CD14-positive monocyte (primary cell): ENCODE measurements around the gene UCP2. TPM values are rescaled to one million over a fixed set of nuclear protein-coding genes. Genes with fewer than 3 reads are reported as not detected.

Experiments used
- DNase-seq, 3 donors: peaks; one replicate each; pipeline ENCODE4 v3.0.0-alpha.2; 2011 to 2022
- H2AFZ ChIP-seq: 2 replicates; pipeline ENCODE4 v1.6.0; 2012; ENCODE audit warnings: mild to moderate bottlenecking, low read depth, low read length, inconsistent platforms; ENCODE audit not compliant: insufficient read depth, poor library complexity, severe bottlenecking
- H3K27ac ChIP-seq, 2 donors: 1 replicate in 1 of 2; 2 replicates in 1 of 2; pipeline ENCODE4 v1.5.1; 2012 to 2013; ENCODE audit warnings: low read length in 2 of 2, control low read depth in 1 of 2, inconsistent platforms in 1 of 2, low read depth in 1 of 2, mild to moderate bottlenecking in 1 of 2
- H3K27me3 ChIP-seq, 2 donors: one replicate each; pipeline versions ENCODE4 v1.6.0 to v1.6.1; 2011 to 2013; ENCODE audit warnings: low read length in 2 of 2; ENCODE audit not compliant: control insufficient read depth in 2 of 2, insufficient read depth in 2 of 2
- H3K36me3 ChIP-seq, 2 donors: replicated peaks in 1 of 2; 1 replicate in 1 of 2; 2 replicates in 1 of 2; pipeline versions ENCODE4 v1.5.1 to v1.6.1; 2012 to 2013; ENCODE audit warnings: low read length in 2 of 2, control low read depth in 1 of 2, inconsistent platforms in 1 of 2, mild to moderate bottlenecking in 1 of 2; ENCODE audit not compliant: insufficient read depth in 2 of 2, control insufficient read depth in 1 of 2
- H3K4me1 ChIP-seq, 2 donors: 1 replicate in 1 of 2; 2 replicates in 1 of 2; pipeline versions ENCODE4 v1.5.1 to v1.6.1; 2012 to 2013; ENCODE audit warnings: low read length in 2 of 2, control low read depth in 1 of 2, inconsistent platforms in 1 of 2, mild to moderate bottlenecking in 1 of 2, moderate library complexity in 1 of 2; ENCODE audit not compliant: insufficient read depth in 2 of 2, control insufficient read depth in 1 of 2
- H3K4me2 ChIP-seq: replicated peaks from 2 replicates; pipeline ENCODE3; 2012; ENCODE audit warnings: low read length, moderate library complexity, mild to moderate bottlenecking; ENCODE audit not compliant: poor library complexity, severe bottlenecking; ENCODE audit errors: extremely low read depth
- H3K4me3 ChIP-seq, 3 experiments: fragments of 200-600 bp in 1 of 3; sonication (generic) in 1 of 3; replicated peaks in 1 of 3; 1 replicate in 2 of 3; 2 replicates in 1 of 3; pipeline ENCODE4 v1.5.1; 2011 to 2013; ENCODE audit warnings: low read length in 3 of 3, mild to moderate bottlenecking in 3 of 3, control low read depth in 2 of 3, low read depth in 2 of 3, inconsistent platforms in 1 of 3, moderate library complexity in 1 of 3
- H3K79me2 ChIP-seq: 2 replicates; pipeline ENCODE4 v1.6.0; 2012; ENCODE audit warnings: mild to moderate bottlenecking, control low read depth, inconsistent platforms, low read length, moderate library complexity; ENCODE audit not compliant: insufficient read depth
- H3K9ac ChIP-seq: 2 replicates; pipeline ENCODE4 v1.6.0; 2017; ENCODE audit warnings: low read length, mild to moderate bottlenecking; ENCODE audit not compliant: insufficient read depth, poor library complexity, severe bottlenecking
- H3K9me3 ChIP-seq, 2 donors: replicated peaks in 1 of 2; 1 replicate in 1 of 2; 2 replicates in 1 of 2; pipeline versions ENCODE4 v1.5.1 to v1.6.1; 2012 to 2013; ENCODE audit warnings: low read length in 2 of 2, control low read depth in 1 of 2; ENCODE audit not compliant: control insufficient read depth in 1 of 2, insufficient read depth in 1 of 2
- H4K20me1 ChIP-seq: 2 replicates; pipeline ENCODE4 v1.6.0; 2012; ENCODE audit warnings: mild to moderate bottlenecking, low read length, control low read depth, moderate library complexity; ENCODE audit not compliant: insufficient read depth
- H3K27ac Mint-ChIP-seq, 7 donors: one replicate each; pipeline ENCODE4 v1.8.0; 2020; ENCODE audit warnings: mild to moderate bottlenecking in 7 of 7, mixed read lengths in 7 of 7, moderate library complexity in 6 of 7, inconsistent platforms in 2 of 7
- H3K27me3 Mint-ChIP-seq, 3 donors: one replicate each; pipeline ENCODE4 v1.8.0; 2021 to 2022; ENCODE audit warnings: low read depth in 3 of 3, mild to moderate bottlenecking in 3 of 3, mixed read lengths in 3 of 3, moderate library complexity in 3 of 3, inconsistent platforms in 1 of 3
- H3K36me3 Mint-ChIP-seq, 2 donors: one replicate each; pipeline ENCODE4 v1.8.0; 2020; ENCODE audit warnings: mixed read lengths in 2 of 2, inconsistent platforms in 1 of 2, mild to moderate bottlenecking in 1 of 2
- H3K4me1 Mint-ChIP-seq: one replicate; pipeline ENCODE4 v1.8.0; 2020; ENCODE audit warnings: mild to moderate bottlenecking, mixed read lengths
- H3K4me3 Mint-ChIP-seq, 2 donors: one replicate each; pipeline ENCODE4 v1.8.0; 2020; ENCODE audit warnings: mild to moderate bottlenecking in 2 of 2, mixed read lengths in 2 of 2, moderate library complexity in 1 of 2
- H3K9me3 Mint-ChIP-seq, 7 donors: one replicate each; pipeline ENCODE4 v1.8.0; 2020 to 2022; ENCODE audit warnings: mixed read lengths in 7 of 7, mild to moderate bottlenecking in 6 of 7, moderate library complexity in 6 of 7, inconsistent platforms in 2 of 7
- WGBS: methylation state at CpG from one replicate; pipeline ENCODE4 v1.1.5; 2013; ENCODE audit warnings: missing lambda C conversion rate; ENCODE audit not compliant: insufficient coverage; 5-methylcytosine and 5-hydroxymethylcytosine counted together
- intact Hi-C, 2 donors: fragments of 100-400 bp; cut with micrococcal nuclease; formaldehyde crosslinking; loops; one replicate each; pipeline versions ENCODE4 v1.15.0 to v1.15.1; 2023
- polyA plus RNA-seq, 3 donors: library from polyadenylated mRNA; depleted of rRNA in 1 of 3; unstranded in 2 of 3; stranded (reverse) in 1 of 3; fragments of 300-500 nt in 2 of 3; fragments of >200 nt in 1 of 3; fragmentation: Illumina TruSeq in 2 of 3; gene quantifications; 1 replicate in 2 of 3; 2 replicates in 1 of 3; pipeline ENCODE4 v1.2.3, GENCODE V29; 2012 to 2021
- TF ChIP-seq, protein P1 (sequence below): fragments of 200-600 bp; IDR thresholded peaks from one replicate; pipeline ENCODE4 v1.8.0; 2022; ENCODE audit warnings: antibody characterized with exemption, mild to moderate bottlenecking

The UCP2 gene
- polyA plus RNA-seq, 3 donors = 496 to 665 (median 649) TPM

DNA sequence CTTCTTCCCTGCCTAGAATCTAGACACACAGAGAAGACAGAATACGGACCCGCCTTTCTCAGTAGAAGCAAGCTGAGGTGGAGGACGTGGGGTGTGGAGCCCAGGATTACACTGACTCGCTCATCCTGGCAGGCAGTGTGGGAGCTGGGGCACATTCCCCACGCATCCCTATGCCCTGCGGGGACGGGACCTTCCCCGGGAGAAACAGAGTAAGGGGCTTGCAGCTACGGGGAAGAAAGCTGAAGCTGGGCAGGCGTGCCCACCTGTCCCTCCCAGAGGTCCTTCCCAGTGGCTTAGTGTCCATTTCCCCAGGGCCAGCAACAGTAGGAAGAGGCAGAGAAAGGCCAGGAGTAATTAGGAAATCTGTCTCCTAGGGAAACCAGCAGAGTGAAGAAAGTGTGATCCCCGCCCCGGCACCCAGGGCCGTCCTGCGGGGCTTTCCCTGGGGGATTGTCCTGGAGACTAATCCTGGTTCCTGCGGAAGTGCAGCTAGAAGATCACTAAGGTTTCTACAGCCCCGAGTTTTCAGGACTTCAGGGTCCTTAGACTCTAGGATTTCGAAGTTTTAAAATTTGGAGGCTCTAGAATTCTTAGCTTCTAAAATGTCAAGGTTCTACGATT is 24.0 kb downstream of the UCP2 start:
- no peak for DNase-seq
- Histone ChIP-seq H3K9me3 (no peaks in the 10 kb centered on the region), H3K27ac (no peak overlapping the region), H3K79me2 (no peaks in the 10 kb centered on the region), H3K4me2 (no peak overlapping the region), H3K4me1 (no peaks in the 10 kb centered on the region), H3K36me3 (no peaks in the 10 kb centered on the region), H2AFZ (no peak overlapping the region), H3K27me3 (peaks cover 0 to 11% of the 10 kb centered on the region in 2 donors), H4K20me1 (no peaks in the 10 kb centered on the region), H3K9ac (no peak overlapping the region), H3K4me3 (no peak overlapping the region)
- WGBS = 93% methylated on average over 16 of the region's 18 CpGs
- Mint-ChIP-seq H3K4me3 (no peak overlapping the region), H3K36me3 (no peaks in the 10 kb centered on the region), H3K4me1 (peaks cover 6% of the 10 kb centered on the region), H3K27me3 (peaks cover 17 to 28% (median 25%) of the 10 kb centered on the region in 3 donors), H3K27ac (peak overlapping the region in 1 of 7 donors; percentile 37), H3K9me3 (peaks cover 0 to 2% (median 0%) of the 10 kb centered on the region in 7 donors)
- TF ChIP-seq, protein P1, sequence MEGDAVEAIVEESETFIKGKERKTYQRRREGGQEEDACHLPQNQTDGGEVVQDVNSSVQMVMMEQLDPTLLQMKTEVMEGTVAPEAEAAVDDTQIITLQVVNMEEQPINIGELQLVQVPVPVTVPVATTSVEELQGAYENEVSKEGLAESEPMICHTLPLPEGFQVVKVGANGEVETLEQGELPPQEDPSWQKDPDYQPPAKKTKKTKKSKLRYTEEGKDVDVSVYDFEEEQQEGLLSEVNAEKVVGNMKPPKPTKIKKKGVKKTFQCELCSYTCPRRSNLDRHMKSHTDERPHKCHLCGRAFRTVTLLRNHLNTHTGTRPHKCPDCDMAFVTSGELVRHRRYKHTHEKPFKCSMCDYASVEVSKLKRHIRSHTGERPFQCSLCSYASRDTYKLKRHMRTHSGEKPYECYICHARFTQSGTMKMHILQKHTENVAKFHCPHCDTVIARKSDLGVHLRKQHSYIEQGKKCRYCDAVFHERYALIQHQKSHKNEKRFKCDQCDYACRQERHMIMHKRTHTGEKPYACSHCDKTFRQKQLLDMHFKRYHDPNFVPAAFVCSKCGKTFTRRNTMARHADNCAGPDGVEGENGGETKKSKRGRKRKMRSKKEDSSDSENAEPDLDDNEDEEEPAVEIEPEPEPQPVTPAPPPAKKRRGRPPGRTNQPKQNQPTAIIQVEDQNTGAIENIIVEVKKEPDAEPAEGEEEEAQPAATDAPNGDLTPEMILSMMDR = no peak
- intact Hi-C loops = no loop called here

DNA sequence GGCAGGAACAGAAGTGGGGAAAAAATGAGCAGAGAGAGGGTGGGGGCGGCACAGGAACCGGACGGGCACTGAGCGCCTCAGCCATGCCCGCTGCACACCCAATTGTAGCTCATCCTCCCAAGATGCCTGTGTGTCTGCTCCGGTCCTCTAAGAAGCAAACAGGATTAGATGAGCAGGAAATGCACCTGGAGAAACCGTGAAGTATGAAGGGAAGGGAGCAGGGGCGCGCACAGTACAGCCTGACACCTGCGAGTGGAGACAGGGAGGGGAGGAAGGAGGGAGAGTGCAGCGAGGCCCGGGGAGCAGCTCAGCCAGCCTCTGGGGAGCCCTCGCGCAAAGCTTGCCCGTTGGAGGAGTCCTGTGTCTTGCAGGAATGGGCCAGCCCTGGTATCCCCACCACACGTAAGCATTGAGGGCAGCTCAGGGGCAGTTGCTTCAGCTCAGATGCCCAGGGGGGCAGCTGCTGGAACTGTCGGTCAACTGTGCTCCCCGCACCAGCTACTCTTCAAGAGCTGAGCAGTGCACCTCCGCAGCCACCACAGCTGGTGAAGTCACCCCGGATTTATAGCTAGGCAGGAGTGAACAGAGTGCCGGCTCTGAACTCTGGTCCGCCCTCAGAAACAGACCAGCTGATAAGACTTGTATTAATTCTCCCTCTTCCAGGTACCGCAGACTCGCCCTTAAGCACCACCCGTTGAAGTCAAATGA is 24.8 kb downstream of the UCP2 start:
- no peak overlapping the region for H3K27ac Mint-ChIP-seq
- intact Hi-C loops = no loop called here

More for the DNA sequence above, 24.8 kb downstream of the UCP2 start:
- TF ChIP-seq, protein P1 = no peak
- H3K27ac ChIP-seq = no peak overlapping the region
- no peaks in the 10 kb centered on the region for H3K36me3 ChIP-seq
- Mint-ChIP-seq H3K27me3 (peaks cover 13 to 28% (median 25%) of the 10 kb centered on the region in 3 donors), H3K36me3 (no peaks in the 10 kb centered on the region), H3K4me1 (peaks cover 6% of the 10 kb centered on the region), H3K9me3 (peaks cover 0 to 2% (median 0%) of the 10 kb centered on the region in 7 donors), H3K4me3 (peak overlapping the region in 1 of 2 donors; percentile 56)
- H2AFZ ChIP-seq = no peak overlapping the region
- H3K9ac ChIP-seq = no peak overlapping the region
- no peaks in the 10 kb centered on the region for H3K9me3 ChIP-seq
- no peak overlapping the region for H3K4me3 ChIP-seq
- no peaks in the 10 kb centered on the region for H4K20me1 ChIP-seq
- DNase-seq = no peak
- H3K27me3 ChIP-seq = peaks cover 0 to 11% of the 10 kb centered on the region in 2 donors
- no peaks in the 10 kb centered on the region for H3K79me2 ChIP-seq
- no peaks in the 10 kb centered on the region for H3K4me1 ChIP-seq
- H3K4me2 ChIP-seq = no peak overlapping the region
- WGBS = 74% methylated on average over 25 of the region's 25 CpGs
